GM12892 (cell line): ENCODE results near the gene WDR88.
"Not testable (repeated sequence)": the region's sequence is repeated elsewhere in the genome, so short reads cannot be mapped to it uniquely, and the experiment has no call there.

Experiments used
- DNase-seq: peaks from one replicate; pipeline ENCODE4 v3.0.0; 2011; ENCODE audit not compliant: insufficient read length
- FAIRE-seq: peaks from 2 replicates; lab custom pipeline; 2011; peaks lifted over from hg19 to GRCh38; lab: Jason Lieb, UNC
- POLR2A ChIP-seq: IDR thresholded peaks from 2 replicates; pipeline ENCODE4 v1.6.1; 2011; ENCODE audit warnings: low read depth, low read length, control low read depth
- POLR2AphosphoS5 ChIP-seq: IDR thresholded peaks from 2 replicates; pipeline ENCODE4 v1.6.1; 2011; ENCODE audit warnings: low read depth, low read length, control low read depth
- TAF1 ChIP-seq: IDR thresholded peaks from 2 replicates; pipeline ENCODE4 v1.6.1; 2011; ENCODE audit warnings: low read depth, mild to moderate bottlenecking, control low read depth, low read length, borderline replicate concordance

Gene WDR88

GRCh38 chr19:33158365-33158764, 26.5 kb downstream of the WDR88 start:
- DNase-seq (no peak), FAIRE-seq (no peak)
- TF ChIP-seq POLR2A (no peak), TAF1 (no peak), POLR2AphosphoS5 (no peak)

- TF ChIP-seq POLR2AphosphoS5, result no peak
- no peak for TF ChIP-seq TAF1
- TF ChIP-seq POLR2A, result no peak
- DNase-seq, result no peak
- no peak for FAIRE-seq
Measured at GRCh38 chr19:33159149-33159548, 27.2 kb downstream of the WDR88 start.

GRCh38 chr19:33159893-33160292, 28.0 kb downstream of the WDR88 start:
- no peak for FAIRE-seq
- no peak for TF ChIP-seq TAF1
- TF ChIP-seq POLR2AphosphoS5, result no peak
- TF ChIP-seq POLR2A, result no peak

GRCh38 chr19:33161201-33161600, 29.3 kb downstream of the WDR88 start:
- DNase-seq, result no peak
- FAIRE-seq, result no peak
- TF ChIP-seq POLR2A (no peak), POLR2AphosphoS5 (no peak), TAF1 (no peak)

More at GRCh38 chr19:33159893-33160292, 28.0 kb downstream of the WDR88 start:
- no peak for DNase-seq

- TF ChIP-seq TAF1, result no peak
- no peak for TF ChIP-seq POLR2AphosphoS5
- TF ChIP-seq POLR2A, result no peak
- DNase-seq (no peak), FAIRE-seq (no peak)
Measured at GRCh38 chr19:33163481-33163880, 31.6 kb downstream of the WDR88 start.

GRCh38 chr19:33166037-33166436, 34.1 kb downstream of the WDR88 start:
- not testable (repeated sequence) for FAIRE-seq, DNase-seq

GRCh38 chr19:33167438-33167837, 35.5 kb downstream of the WDR88 start:
- FAIRE-seq (no peak), DNase-seq (no peak)
- no peak for TF ChIP-seq POLR2A
- no peak for TF ChIP-seq POLR2AphosphoS5
- TF ChIP-seq TAF1, result no peak

GRCh38 chr19:33168528-33168927, 36.6 kb downstream of the WDR88 start:
- FAIRE-seq (no peak), DNase-seq (no peak)
- no peak for TF ChIP-seq TAF1
- TF ChIP-seq POLR2AphosphoS5, result no peak
- no peak for TF ChIP-seq POLR2A

GRCh38 chr19:33171222-33171795, 39.4 kb downstream of the WDR88 start:
- DNase-seq (no peak), FAIRE-seq (no peak)
- TF ChIP-seq POLR2AphosphoS5 (no peak), TAF1 (no peak), POLR2A (no peak)

GRCh38 chr19:33171916-33172359, 40.0 kb downstream of the WDR88 start:
- DNase-seq (no peak), FAIRE-seq (no peak)
- TF ChIP-seq POLR2AphosphoS5, result no peak
- no peak for TF ChIP-seq POLR2A
- TF ChIP-seq TAF1, result no peak

GRCh38 chr19:33174186-33174585, 42.3 kb downstream of the WDR88 start:
- FAIRE-seq (no peak), DNase-seq (no peak)
- TF ChIP-seq TAF1 (no peak), POLR2A (no peak), POLR2AphosphoS5 (no peak)

- DNase-seq, result no peak
- no peak for FAIRE-seq
- TF ChIP-seq POLR2AphosphoS5 (no peak), TAF1 (no peak), POLR2A (no peak)
Measured at GRCh38 chr19:33175156-33175782, 43.4 kb downstream of the WDR88 start.

- DNase-seq (no peak), FAIRE-seq (no peak)
- TF ChIP-seq TAF1, result no peak
- TF ChIP-seq POLR2A, result no peak
- TF ChIP-seq POLR2AphosphoS5, result 0 out of 2 replicates have a peak, but pooled peaks have one; percentile 12
Measured at GRCh38 chr19:33175886-33176669, 44.2 kb downstream of the WDR88 start.
